SK-N-SH (cell line): Measurements from ENCODE around the gene ACSL1. TPM values are rescaled to one million over a fixed set of nuclear protein-coding genes. Genes with fewer than 3 reads are reported as not detected.

Experiments
- CTCF ChIA-PET: fragments of 300-600, 350-600 bp; formaldehyde crosslinking; extraction: SDS; loops from one replicate; lab custom pipeline; 2021; lab: Yijun Ruan, JAX
- POLR2A ChIA-PET: fragments of 350-600 bp; sonication (Branson Sonifier 250); formaldehyde crosslinking; extraction: SDS; loops from one replicate; lab custom pipeline; 2020; ENCODE audit warnings: antibody characterized with exemption, inconsistent platforms; lab: Yijun Ruan, JAX
- DNase-seq: peaks from one replicate; pipeline ENCODE4 v3.0.0; 2012
- H2AFZ ChIP-seq: fragments of 200-600 bp; sonication (generic); 2 replicates; pipeline ENCODE4 v1.8.1; 2016; ENCODE audit warnings: antibody characterized with exemption, mild to moderate bottlenecking, low read depth
- H3F3A ChIP-seq: fragments of 200-600 bp; sonication (generic); replicated peaks from 2 replicates; pipeline ENCODE3; 2016; ENCODE audit warnings: antibody characterized with exemption, mild to moderate bottlenecking; ENCODE audit not compliant: insufficient read depth
- H3K27ac ChIP-seq, 2 experiments: fragments of 200-500 bp in 1 of 2; fragments of 200-600 bp in 1 of 2; sonication (Bioruptor generic) in 1 of 2; sonication (generic), shearing (Covaris generic) in 1 of 2; 2 replicates each; pipeline versions ENCODE4 v1.5.1 to v1.6.1; 2014 to 2016; ENCODE audit warnings: low read depth in 2 of 2, inconsistent platforms in 1 of 2, low read length in 1 of 2, mild to moderate bottlenecking in 1 of 2, mixed read lengths in 1 of 2
- H3K27me3 ChIP-seq: fragments of 200-600 bp; sonication (generic), shearing (Covaris generic); 2 replicates; pipeline ENCODE4 v1.6.1; 2016; ENCODE audit warnings: mixed run types; ENCODE audit not compliant: insufficient read depth
- H3K36me3 ChIP-seq, 2 experiments: fragments of 200-500 bp in 1 of 2; fragments of 200-600 bp in 1 of 2; sonication (Bioruptor generic) in 1 of 2; sonication (generic) in 1 of 2; replicated peaks in 1 of 2; 2 replicates each; pipeline versions ENCODE3 to v1.5.1; 2014 to 2016; ENCODE audit warnings: low read length in 1 of 2, mild to moderate bottlenecking in 1 of 2; ENCODE audit not compliant: insufficient read depth in 2 of 2, control insufficient read depth in 1 of 2
- H3K4me1 ChIP-seq, 2 experiments: fragments of 200-500 bp in 1 of 2; fragments of 200-600 bp in 1 of 2; sonication (Bioruptor generic) in 1 of 2; sonication (generic), shearing (Covaris generic) in 1 of 2; 2 replicates each; pipeline versions ENCODE4 v1.5.1 to v1.6.1; 2014 to 2016; ENCODE audit warnings: low read depth in 1 of 2, low read length in 1 of 2, mixed run types in 1 of 2; ENCODE audit not compliant: insufficient read depth in 2 of 2, control insufficient read depth in 1 of 2
- H3K4me2 ChIP-seq: fragments of 200-600 bp; sonication (generic), shearing (Covaris generic); 2 replicates; pipeline ENCODE4 v1.6.1; 2017; ENCODE audit warnings: mixed run types
- H3K4me3 ChIP-seq, 2 experiments: fragments of 200-500 bp in 1 of 2; fragments of 200-600 bp in 1 of 2; sonication (Bioruptor generic) in 1 of 2; sonication (generic), shearing (Covaris generic) in 1 of 2; 2 replicates each; pipeline versions ENCODE4 v1.5.1 to v1.8.1; 2014 to 2016; ENCODE audit warnings: low read depth in 2 of 2, inconsistent platforms in 1 of 2, low read length in 1 of 2, mild to moderate bottlenecking in 1 of 2, mixed read lengths in 1 of 2, moderate library complexity in 1 of 2
- H3K79me2 ChIP-seq: fragments of 200-600 bp; sonication (generic); 2 replicates; pipeline ENCODE4 v1.8.1; 2017; ENCODE audit warnings: mild to moderate bottlenecking; ENCODE audit not compliant: insufficient read depth
- H3K9ac ChIP-seq: fragments of 200-600 bp; sonication (generic); 2 replicates; pipeline ENCODE4 v1.6.1; 2017; ENCODE audit warnings: mixed run types
- H3K9me2 ChIP-seq: fragments of 200-600 bp; sonication (generic); 2 replicates; pipeline ENCODE4 v1.6.1; 2017; ENCODE audit warnings: mixed run types
- H3K9me3 ChIP-seq: fragments of 200-600 bp; sonication (generic); 2 replicates; pipeline ENCODE4 v1.6.1; 2017; ENCODE audit warnings: mixed run types, mild to moderate bottlenecking, moderate library complexity
- H4K20me1 ChIP-seq: fragments of 200-600 bp; sonication (generic); 2 replicates; pipeline ENCODE4 v1.6.1; 2017; ENCODE audit warnings: mild to moderate bottlenecking, mixed run types; ENCODE audit not compliant: insufficient read depth
- CHD2 ChIP-seq: fragments of 150-350 bp; IDR thresholded peaks from 2 replicates; pipeline ENCODE4 v1.6.1; 2018; ENCODE audit warnings: low read length; ENCODE audit not compliant: partially characterized antibody
- EZH2phosphoT487 ChIP-seq: fragments of 200-600 bp; sonication (generic); IDR thresholded peaks from 2 replicates; pipeline ENCODE4 v1.6.1; 2017; ENCODE audit warnings: low read depth, mixed run types, mild to moderate bottlenecking, antibody characterized with exemption, moderate library complexity, borderline replicate concordance
- FOSL2 ChIP-seq: IDR thresholded peaks from 2 replicates; pipeline ENCODE4 v1.4.0; 2012; ENCODE audit warnings: low read depth, mild to moderate bottlenecking, moderate library complexity, borderline replicate concordance
- FOXM1 ChIP-seq: IDR thresholded peaks from 2 replicates; pipeline ENCODE4 v1.4.0; 2012; ENCODE audit warnings: low read depth, mild to moderate bottlenecking
- GABPA ChIP-seq: IDR thresholded peaks from 2 replicates; pipeline ENCODE4 v1.4.0; 2012; ENCODE audit warnings: low read depth, mild to moderate bottlenecking
- GATA2 ChIP-seq: sonication (generic); formaldehyde crosslinking; IDR thresholded peaks from 2 replicates; pipeline ENCODE4 v1.5.0; 2020; ENCODE audit warnings: mild to moderate bottlenecking, missing genetic modification reagents
- JUND ChIP-seq: IDR thresholded peaks from 2 replicates; pipeline ENCODE4 v1.4.0; 2012
- MEF2A ChIP-seq: IDR thresholded peaks from 2 replicates; pipeline ENCODE4 v1.4.0; 2012; ENCODE audit warnings: low read depth, borderline replicate concordance
- MXI1 ChIP-seq: IDR thresholded peaks from 2 replicates; pipeline ENCODE4 v1.6.1; 2012; ENCODE audit warnings: mild to moderate bottlenecking, low read depth, low read length, improper control_type of control experiment
- NFIC ChIP-seq: IDR thresholded peaks from 2 replicates; pipeline ENCODE4 v1.4.0; 2012; ENCODE audit warnings: borderline replicate concordance
- PBX3 ChIP-seq: IDR thresholded peaks from 2 replicates; pipeline ENCODE4; 2012
- POLR2AphosphoS5 ChIP-seq: IDR thresholded peaks from 2 replicates; pipeline ENCODE4 v1.6.1; 2012; ENCODE audit warnings: low read depth, low read length
- RCOR1 ChIP-seq: fragments of 150-350 bp; IDR thresholded peaks from 2 replicates; pipeline ENCODE4 v1.6.1; 2017; ENCODE audit warnings: antibody characterized with exemption, low read length
- RXRA ChIP-seq: IDR thresholded peaks from 2 replicates; pipeline ENCODE4 v1.4.0; 2012; ENCODE audit warnings: low read depth, mild to moderate bottlenecking, borderline replicate concordance
- SIN3A ChIP-seq: IDR thresholded peaks from 2 replicates; pipeline ENCODE4 v1.6.1; 2012; ENCODE audit warnings: low read depth, mild to moderate bottlenecking, low read length, moderate library complexity, borderline replicate concordance
- SMC3 ChIP-seq: IDR thresholded peaks from 2 replicates; pipeline ENCODE4 v1.6.1; 2012; ENCODE audit warnings: low read depth, low read length, improper control_type of control experiment
- TAF1 ChIP-seq: IDR thresholded peaks from 2 replicates; pipeline ENCODE4 v1.6.1; 2012; ENCODE audit warnings: low read depth, mild to moderate bottlenecking, low read length, moderate library complexity, borderline replicate concordance
- TCF12 ChIP-seq: IDR thresholded peaks from 2 replicates; pipeline ENCODE4 v1.4.0; 2012
- YY1 ChIP-seq: IDR thresholded peaks from 2 replicates; pipeline ENCODE4 v1.4.0; 2012; ENCODE audit warnings: low read depth, mild to moderate bottlenecking
- ZBTB33 ChIP-seq: IDR thresholded peaks from 2 replicates; pipeline ENCODE4 v1.4.0; 2012; ENCODE audit warnings: low read depth, borderline replicate concordance
- WGBS: methylation state at CpG from one replicate; pipeline ENCODE4 v1.1.6; 2017; ENCODE audit warnings: low lambda C conversion rate; 5-methylcytosine and 5-hydroxymethylcytosine counted together
- polyA plus RNA-seq, 3 experiments: library from polyadenylated mRNA; depleted of rRNA; stranded (reverse); fragments of >200 nt; gene quantifications; 2 replicates each; pipeline ENCODE4 v1.2.3, GENCODE V29; 2012
- TF ChIP-seq, protein P1 (sequence below): IDR thresholded peaks from 2 replicates; pipeline ENCODE4 v1.4.0; 2012; ENCODE audit warnings: low read depth
- TF ChIP-seq, protein P2 (sequence below): fragments of 150-350 bp; IDR thresholded peaks from 2 replicates; pipeline ENCODE4 v1.6.1; 2017; ENCODE audit warnings: antibody characterized with exemption, low read length, low read depth, borderline replicate concordance

The ACSL1 gene
- polyA plus RNA-seq, 1 of the 3 experiments (the other 2 are of a cell fraction) = 7.9 TPM

DNA sequence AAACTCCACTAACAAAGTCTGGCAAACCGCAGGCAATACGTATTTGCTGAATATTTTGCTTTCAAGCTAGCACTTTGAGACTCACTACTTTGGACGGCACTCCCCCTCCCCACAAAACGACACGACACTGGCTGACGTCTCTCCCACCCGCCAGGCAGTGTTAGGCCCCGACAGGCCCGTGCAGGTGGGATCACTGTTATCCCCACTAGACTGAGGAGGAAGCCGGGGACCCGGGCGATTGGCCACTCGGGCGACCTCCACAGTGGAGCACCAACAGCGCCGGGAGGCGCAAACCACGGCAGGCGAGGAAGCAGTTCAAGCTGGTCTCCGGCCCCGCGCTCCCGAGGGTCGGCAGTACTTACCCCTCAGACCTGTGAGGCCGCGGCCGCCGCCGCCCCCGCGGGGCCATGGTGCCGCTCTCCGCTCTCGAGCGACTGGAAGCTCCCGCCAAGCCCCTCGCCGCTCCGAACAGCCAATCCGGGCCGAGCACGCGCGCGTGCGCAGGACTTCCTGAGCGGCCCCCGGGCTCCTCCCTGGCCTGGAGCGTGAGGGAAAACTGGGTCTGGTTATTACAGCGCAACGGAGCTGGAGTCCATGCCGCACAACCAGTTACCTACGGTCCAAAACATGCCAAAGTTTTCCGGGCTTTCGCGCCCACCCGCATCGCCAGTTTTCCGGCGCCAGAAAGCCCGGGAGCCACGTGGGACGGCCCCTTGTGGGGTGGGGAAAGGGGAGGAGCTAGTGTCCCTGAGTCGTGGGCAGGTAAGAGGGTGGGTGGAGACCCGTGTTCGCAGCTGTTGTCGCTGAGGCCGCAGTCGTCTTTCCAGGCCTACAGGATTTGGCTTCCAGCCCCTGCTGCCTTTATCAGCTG is 91.9 kb downstream of the ACSL1 start, which contains the start of gene CENPU (continued):
- TF ChIP-seq FOSL2 (no peak), JUND (peak; percentile 99), FOXM1 (peak; percentile 63; the same call in 1 of the 2 replicates), NFIC (peak; percentile 66; the same call in 1 of the 2 replicates), SMC3 (no peak), TCF12 (peak; percentile 58; the same call in 1 of the 2 replicates), POLR2AphosphoS5 (peak; percentile 80), RCOR1 (peak; percentile 86), GATA2 (CRISPR knock-in tag) (no peak), TAF1 (peak; percentile 80), EZH2phosphoT487 (no peak), MXI1 (peak; percentile 93), PBX3 (peak; percentile 54; the same call in 1 of the 2 replicates)
- TF ChIP-seq, protein P1, sequence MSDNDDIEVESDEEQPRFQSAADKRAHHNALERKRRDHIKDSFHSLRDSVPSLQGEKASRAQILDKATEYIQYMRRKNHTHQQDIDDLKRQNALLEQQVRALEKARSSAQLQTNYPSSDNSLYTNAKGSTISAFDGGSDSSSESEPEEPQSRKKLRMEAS = peak; percentile 94

GRCh38 chr4:184732126-184732525 is 93.6 kb downstream of the ACSL1 start:
- Histone ChIP-seq H3F3A (peaks cover 2% of the 10 kb centered on the region), H3K36me3 (peaks cover 18 to 22% of the 10 kb centered on the region in 2 experiments), H3K27me3 (no peaks in the 10 kb centered on the region), H3K4me3 (0 out of 4 replicates have a peak overlapping the region, but pooled peaks of 1 of the 2 experiments have one; percentile 97), H3K79me2 (peaks cover 46% of the 10 kb centered on the region), H3K4me1 (peaks cover 11 to 19% of the 10 kb centered on the region in 2 experiments; a peak in 3 of 4 replicates), H3K9me2 (no peaks in the 10 kb centered on the region), H3K4me2 (0 out of 2 replicates have a peak overlapping the region, but pooled peaks have one; percentile 95), H3K27ac (no peak overlapping the region), H3K9me3 (no peaks in the 10 kb centered on the region), H4K20me1 (no peaks in the 10 kb centered on the region), H3K9ac (no peak overlapping the region), H2AFZ (peak overlapping the region; percentile 98; the same call in 1 of the 2 replicates)
- POLR2A ChIA-PET = no interaction called here
- DNase-seq = no peak
- CTCF ChIA-PET = interaction anchor here (2.9 to 3.2 kb wide), 2 partner anchors 9 to 13 kb away, joined by 8 to 17 read pairs; no protein-coding TSS in a partner anchor
- WGBS = 66% methylated on average over 4 of the region's 4 CpGs
- TF ChIP-seq SIN3A = no peak
- TF ChIP-seq JUND = no peak
- TF ChIP-seq NFIC = no peak
- no peak for TF ChIP-seq MEF2A
- TF ChIP-seq ZBTB33 = no peak
- TF ChIP-seq, protein P1 = no peak
- TF ChIP-seq GABPA = no peak
- TF ChIP-seq FOSL2 = no peak
- TF ChIP-seq YY1 = no peak
- no peak for TF ChIP-seq CHD2
- TF ChIP-seq, protein P2, sequence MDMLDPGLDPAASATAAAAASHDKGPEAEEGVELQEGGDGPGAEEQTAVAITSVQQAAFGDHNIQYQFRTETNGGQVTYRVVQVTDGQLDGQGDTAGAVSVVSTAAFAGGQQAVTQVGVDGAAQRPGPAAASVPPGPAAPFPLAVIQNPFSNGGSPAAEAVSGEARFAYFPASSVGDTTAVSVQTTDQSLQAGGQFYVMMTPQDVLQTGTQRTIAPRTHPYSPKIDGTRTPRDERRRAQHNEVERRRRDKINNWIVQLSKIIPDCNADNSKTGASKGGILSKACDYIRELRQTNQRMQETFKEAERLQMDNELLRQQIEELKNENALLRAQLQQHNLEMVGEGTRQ = no peak
- no peak for TF ChIP-seq FOXM1
- no peak for TF ChIP-seq MXI1
- TF ChIP-seq TCF12 = no peak
- no peak for TF ChIP-seq RXRA
- no peak for TF ChIP-seq PBX3
